ENCODE results near the gene SSTR3.
"Not testable (repeated sequence)": the region's sequence is repeated elsewhere in the genome, so short reads cannot be mapped to it uniquely, and the experiment has no call there.

Gene SSTR3

DNA sequence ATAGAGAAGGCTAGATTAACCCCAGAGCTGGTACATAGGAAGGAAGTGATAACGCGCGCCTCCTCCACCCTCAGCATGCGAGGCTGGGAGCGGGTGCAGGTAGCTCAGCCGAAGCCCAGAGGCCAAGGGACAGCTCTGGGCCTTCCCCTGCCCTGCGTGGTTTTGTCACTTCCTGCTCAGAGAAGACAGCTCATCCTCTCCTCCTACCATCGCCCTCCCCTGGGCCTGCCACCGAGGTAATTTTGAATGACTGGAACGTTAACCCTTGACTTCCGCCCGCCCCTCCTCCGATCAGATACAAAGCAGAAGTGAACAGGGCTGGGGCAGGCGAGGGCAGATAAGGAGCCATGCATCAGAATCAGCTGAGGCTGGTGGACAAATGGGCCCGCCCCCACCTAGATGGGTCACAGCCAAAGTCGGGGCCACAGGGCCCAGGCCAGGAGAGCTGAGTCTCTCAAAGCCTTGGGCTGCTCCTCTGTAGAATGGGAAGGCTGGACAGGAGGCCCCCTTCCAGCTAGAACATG, 30.2 kb upstream of the SSTR3 start:
- ATAC-seq, result peak; percentile 82 to 83

DNA sequence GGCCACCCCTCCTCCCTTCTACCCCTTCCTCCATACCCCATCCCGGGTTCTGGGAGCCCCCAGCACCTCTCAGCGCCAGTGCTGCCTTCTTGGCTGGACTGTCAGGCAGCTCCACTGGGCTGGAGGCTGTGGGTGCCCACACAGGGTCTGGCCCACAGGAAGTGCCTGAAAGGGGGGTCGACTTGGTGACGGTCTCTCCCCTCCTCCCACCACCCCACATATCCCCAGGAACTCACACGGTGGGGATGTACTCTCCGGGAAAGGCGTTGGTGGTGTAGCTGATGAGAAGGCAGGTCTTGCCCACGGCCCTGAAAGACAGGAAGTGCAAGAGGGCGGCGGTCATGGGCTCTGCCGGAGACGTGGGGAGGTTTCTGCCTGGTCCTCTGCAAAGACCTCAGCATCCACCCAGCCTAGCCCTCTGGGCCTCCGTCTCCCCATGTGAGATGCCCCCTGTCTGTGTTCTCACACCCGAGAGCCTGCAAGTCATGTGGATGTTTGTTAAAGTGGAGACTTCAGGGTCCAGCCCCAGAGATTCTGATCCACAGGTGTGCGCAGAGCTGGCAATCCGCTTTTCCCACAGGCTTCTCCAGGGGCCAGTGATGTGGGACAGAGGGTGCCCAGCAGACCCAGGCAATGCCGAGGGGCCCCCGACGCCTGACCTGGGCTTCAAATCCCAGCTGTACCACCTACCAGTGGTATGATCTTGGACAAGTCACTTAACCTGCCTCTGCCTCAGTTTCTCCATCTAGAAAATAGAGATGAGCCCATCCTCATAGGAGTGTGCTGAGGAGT, 29.3 kb upstream of the SSTR3 start:
- ATAC-seq, result no peak

DNA sequence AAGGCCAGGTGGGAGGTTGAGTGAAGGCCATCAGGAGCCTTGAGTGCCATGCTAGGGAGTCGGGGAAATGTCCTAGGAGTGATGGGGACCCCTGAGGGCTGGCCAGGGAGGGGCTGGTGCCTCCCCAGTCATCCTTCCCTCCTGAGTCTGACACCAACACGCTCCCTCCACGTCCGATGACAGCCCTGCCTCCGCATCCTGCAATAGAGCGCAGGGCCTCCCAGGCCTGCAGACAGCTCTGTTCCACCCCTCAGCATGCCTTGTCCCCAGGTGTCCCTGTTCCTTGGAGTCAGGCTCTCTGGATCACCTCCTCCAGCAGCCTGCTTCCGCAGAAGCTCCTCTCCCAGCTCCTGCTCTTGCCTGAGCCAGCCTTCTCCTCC, 28.7 kb upstream of the SSTR3 start:
- no peak for ATAC-seq

- no peak for ATAC-seq
These were observed 28.1 kb upstream of the SSTR3 start for GRCh38 chr22:37240240-37240940.

- ATAC-seq, result no peak
These were observed 27.3 kb upstream of the SSTR3 start for GRCh38 chr22:37239336-37240239.

GRCh38 chr22:37237371-37238268, 25.3 kb upstream of the SSTR3 start:
- ATAC-seq, result no peak

- ATAC-seq, result no peak
These were observed 23.8 kb upstream of the SSTR3 start for GRCh38 chr22:37235897-37236607.

- no peak for ATAC-seq
These were observed 22.7 kb upstream of the SSTR3 start for GRCh38 chr22:37234736-37235711.

- no peak for ATAC-seq
These were observed 21.7 kb upstream of the SSTR3 start for GRCh38 chr22:37233751-37234631.

GRCh38 chr22:37233371-37233750, 21.1 kb upstream of the SSTR3 start:
- ATAC-seq, result not testable (repeated sequence)

DNA sequence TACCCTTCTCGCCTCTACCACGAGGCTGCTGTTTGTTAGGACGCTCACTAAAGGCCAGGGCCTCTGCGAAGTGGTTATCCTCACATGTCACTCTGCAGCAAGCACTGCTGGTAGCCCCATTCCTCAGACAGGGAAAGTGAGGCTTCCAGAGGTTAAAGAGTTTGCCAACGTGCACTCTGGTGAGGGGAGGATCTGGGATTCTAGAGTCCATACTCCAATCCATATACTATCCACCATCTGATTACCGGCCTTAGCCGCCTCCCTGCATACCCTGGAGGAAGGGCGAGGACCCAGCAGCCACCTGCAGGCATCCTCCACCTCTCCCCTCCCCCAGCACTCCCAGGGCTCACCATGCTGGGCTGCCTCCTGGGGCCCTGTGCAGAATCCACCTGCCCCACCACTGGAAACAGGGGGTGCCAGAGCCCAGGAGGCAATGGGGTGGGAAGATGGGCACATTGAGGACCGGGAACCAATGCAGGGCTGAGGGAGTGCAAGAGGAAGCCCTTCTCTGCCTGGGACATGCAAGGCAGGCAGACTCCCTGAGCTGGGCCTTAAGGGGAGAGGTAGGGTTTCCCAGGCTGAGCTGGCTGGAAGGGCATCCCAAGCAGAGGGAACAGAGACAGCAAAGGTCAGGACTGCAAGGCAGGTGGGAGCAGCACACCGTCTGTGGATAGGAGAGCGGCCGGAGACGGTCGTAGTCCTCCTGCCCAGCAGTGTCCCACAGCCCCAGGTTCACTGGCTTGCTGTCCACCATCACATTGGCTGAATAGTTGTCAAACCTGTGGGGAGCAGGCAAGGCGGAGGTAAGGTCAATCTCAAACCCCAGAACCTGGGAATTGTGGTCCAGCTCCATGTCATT, 20.1 kb upstream of the SSTR3 start:
- no peak for ATAC-seq

GRCh38 chr22:37231406-37232139, 19.3 kb upstream of the SSTR3 start:
- ATAC-seq, result no peak

GRCh38 chr22:37230673-37231405, 18.6 kb upstream of the SSTR3 start:
- peak; percentile 70 to 73 for ATAC-seq

DNA sequence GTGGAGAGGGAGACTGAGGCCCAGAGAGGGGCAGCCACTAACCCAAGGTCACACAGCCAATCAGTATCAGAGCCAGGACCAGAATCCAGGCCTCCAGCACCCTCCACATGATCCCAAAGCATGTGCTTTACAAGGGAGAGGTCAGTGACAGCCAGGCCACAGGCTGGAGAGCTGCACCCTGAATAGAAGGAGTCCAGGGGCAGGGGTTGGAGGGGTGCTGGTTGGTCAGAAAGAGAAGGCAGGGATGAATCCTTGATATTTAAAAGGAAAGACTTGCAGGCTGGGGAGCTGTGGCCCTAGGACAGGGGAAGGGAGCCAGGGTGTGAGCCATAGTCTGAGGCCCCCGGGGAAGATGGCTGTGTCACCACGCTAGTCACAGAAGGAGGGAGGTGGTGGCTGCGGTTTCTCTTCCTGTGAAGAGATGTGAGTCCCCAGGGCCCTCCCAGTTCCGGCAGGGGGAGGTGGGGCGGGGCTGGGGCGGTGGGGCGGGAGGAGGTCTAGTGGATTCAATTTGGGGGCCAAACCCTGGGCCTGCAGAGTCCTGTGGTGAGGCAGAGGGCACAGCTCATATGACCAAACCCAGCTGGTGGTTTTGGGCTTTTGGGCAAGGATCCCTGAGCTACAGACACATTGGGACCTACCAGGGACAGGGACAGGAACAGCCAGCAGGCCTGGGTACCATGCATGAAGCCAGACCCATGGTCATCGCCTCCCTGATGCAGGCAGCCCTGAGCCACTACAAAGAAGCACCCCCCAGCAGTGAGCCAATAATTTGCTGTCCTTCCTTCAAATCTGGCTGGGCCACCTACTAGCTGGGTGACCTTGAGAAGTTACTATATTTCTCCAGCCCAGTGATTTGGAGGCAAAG, 17.8 kb upstream of the SSTR3 start:
- ATAC-seq, result peak; percentile 84
